K562 (cell line): Measurements from ENCODE around the gene CMSS1. TPM values are rescaled to one million over a fixed set of nuclear protein-coding genes. Genes with fewer than 3 reads are reported as not detected.

ENCODE experiments used
- ADNP ChIP-seq: fragments of 200-800 bp; sonication (Bioruptor generic); IDR thresholded peaks from 2 replicates; pipeline ENCODE4 v1.6.1; 2016; ENCODE audit warnings: missing genetic modification characterization, missing compliant biosample characterization
- DDX20 ChIP-seq: fragments of 450-650 bp; IDR thresholded peaks from 2 replicates; pipeline ENCODE4 v1.6.1; 2016; ENCODE audit warnings: missing genetic modification characterization, low read depth, mild to moderate bottlenecking, missing compliant biosample characterization, moderate library complexity
- HDAC2 ChIP-seq: fragments of 450-650 bp; IDR thresholded peaks from 2 replicates; pipeline ENCODE4 v1.6.1; 2016; ENCODE audit warnings: mild to moderate bottlenecking
- HMG20B ChIP-seq: fragments of 250-450 bp; sonication (Bioruptor Pico); IDR thresholded peaks from 2 replicates; pipeline ENCODE4 v1.5.0; 2021; ENCODE audit warnings: mild to moderate bottlenecking
- MCM2 ChIP-seq: fragments of 450-650 bp; IDR thresholded peaks from 2 replicates; pipeline ENCODE4 v1.6.1; 2017; ENCODE audit warnings: low read depth, mild to moderate bottlenecking
- MYC ChIP-seq, 2 experiments: fragments of 250-450 bp in 1 of 2; sonication (Bioruptor Pico) in 1 of 2; IDR thresholded peaks; 2 replicates each; pipeline versions ENCODE4 v1.5.1 to v1.6.1; 2012 to 2021; ENCODE audit warnings: low read depth in 2 of 2, borderline replicate concordance in 1 of 2, improper control_type of control experiment in 1 of 2, low read length in 1 of 2, mild to moderate bottlenecking in 1 of 2, moderate library complexity in 1 of 2
- MYNN ChIP-seq, 2 experiments: sonication (generic); formaldehyde crosslinking in 1 of 2; IDR thresholded peaks; 2 replicates each; pipeline versions ENCODE4 v1.5.0 to v1.6.1; 2016 to 2020; ENCODE audit warnings: antibody characterized with exemption in 1 of 2, missing genetic modification reagents in 1 of 2
- NFATC3 ChIP-seq: fragments of 450-650 bp; IDR thresholded peaks from 2 replicates; pipeline ENCODE4 v1.6.1; 2017; ENCODE audit warnings: mild to moderate bottlenecking
- PCBP2 ChIP-seq: fragments of 200-400 bp; formaldehyde crosslinking; IDR thresholded peaks from 2 replicates; pipeline ENCODE4 v1.6.1; 2018; ENCODE audit warnings: low read length, low read depth, mild to moderate bottlenecking, moderate library complexity; ENCODE audit not compliant: poor library complexity, severe bottlenecking
- TAF7 ChIP-seq: fragments of 450-650 bp; IDR thresholded peaks from 2 replicates; pipeline ENCODE4 v1.6.1; 2016; ENCODE audit warnings: missing genetic modification characterization, missing compliant biosample characterization
- ZNF224 ChIP-seq: sonication (generic); formaldehyde crosslinking; IDR thresholded peaks from 2 replicates; pipeline ENCODE4 v1.8.0; 2022; ENCODE audit warnings: mild to moderate bottlenecking, missing genetic modification reagents
- ZNF274 ChIP-seq: IDR thresholded peaks from 2 replicates; pipeline ENCODE4 v1.6.1; 2011; ENCODE audit warnings: low read depth, mild to moderate bottlenecking, low read length, moderate library complexity, borderline replicate concordance
- ZNF445 ChIP-seq: fragments of 250-450 bp; sonication (Bioruptor Pico); IDR thresholded peaks from 2 replicates; pipeline ENCODE4 v1.4.0; 2020; ENCODE audit warnings: low read depth, mild to moderate bottlenecking, moderate library complexity
- ZNF766 ChIP-seq: fragments of 200-800 bp; sonication (Bioruptor generic); conservative IDR thresholded peaks from 2 replicates; pipeline ENCODE4 v1.6.1; 2016; ENCODE audit warnings: missing genetic modification characterization, missing compliant biosample characterization
- polyA plus RNA-seq, 8 experiments: library from polyadenylated mRNA; depleted of rRNA in 4 of 8; stranded (reverse) in 5 of 8; unstranded in 3 of 8; fragments of >200 nt; fragmentation: Nextera tagmentation in 2 of 8; fragmentation: Illumina TruSeq in 1 of 8; extraction: Ambion mirVana in 2 of 8; extraction: Trizol in 1 of 8; gene quantifications; 2 replicates each; pipeline versions ENCODE4 v1.2.1 to v1.2.3, GENCODE V29; 2011 to 2014; ENCODE audit warnings: inconsistent platforms in 1 of 8, missing spikeins in 1 of 8
- total RNA-seq, 7 experiments: library from RNA; depleted of rRNA in 6 of 7; stranded (reverse); fragments of >200 nt in 6 of 7; fragmentation: Illumina TruSeq in 2 of 7; extraction: Trizol in 2 of 7; gene quantifications; 2 replicates each; pipeline versions ENCODE4 v1.2.1 to v1.2.3, GENCODE V29; 2011 to 2021; ENCODE audit warnings: low replicate concordance in 1 of 7
- TF ChIP-seq, protein P1 (sequence below): fragments of 250-450 bp; sonication (Bioruptor Pico); IDR thresholded peaks from 2 replicates; pipeline ENCODE4 v1.4.0; 2020; ENCODE audit warnings: mild to moderate bottlenecking, moderate library complexity
- TF ChIP-seq, protein P2 (sequence below), 2 experiments: fragments of 450-650 bp in 1 of 2; sonication (generic) in 1 of 2; formaldehyde crosslinking in 1 of 2; IDR thresholded peaks in 1 of 2; conservative IDR thresholded peaks in 1 of 2; 2 replicates each; pipeline versions ENCODE4 v1.6.1 to v1.8.1; 2016 to 2023; ENCODE audit warnings: mild to moderate bottlenecking in 2 of 2, moderate library complexity in 2 of 2, inconsistent platforms in 1 of 2, missing genetic modification reagents in 1 of 2
- TF ChIP-seq, protein P3 (sequence below): sonication (generic); formaldehyde crosslinking; IDR thresholded peaks from 2 replicates; pipeline ENCODE4 v1.8.0; 2023; ENCODE audit warnings: missing genetic modification reagents, mild to moderate bottlenecking, borderline replicate concordance

Gene CMSS1
- total and polyA plus RNA-seq, 9 of the 15 experiments (the other 6 are each of a cell fraction or from before 2014, with no cell fraction given), result 46.9 to 109 (median 72.3) TPM

DNA sequence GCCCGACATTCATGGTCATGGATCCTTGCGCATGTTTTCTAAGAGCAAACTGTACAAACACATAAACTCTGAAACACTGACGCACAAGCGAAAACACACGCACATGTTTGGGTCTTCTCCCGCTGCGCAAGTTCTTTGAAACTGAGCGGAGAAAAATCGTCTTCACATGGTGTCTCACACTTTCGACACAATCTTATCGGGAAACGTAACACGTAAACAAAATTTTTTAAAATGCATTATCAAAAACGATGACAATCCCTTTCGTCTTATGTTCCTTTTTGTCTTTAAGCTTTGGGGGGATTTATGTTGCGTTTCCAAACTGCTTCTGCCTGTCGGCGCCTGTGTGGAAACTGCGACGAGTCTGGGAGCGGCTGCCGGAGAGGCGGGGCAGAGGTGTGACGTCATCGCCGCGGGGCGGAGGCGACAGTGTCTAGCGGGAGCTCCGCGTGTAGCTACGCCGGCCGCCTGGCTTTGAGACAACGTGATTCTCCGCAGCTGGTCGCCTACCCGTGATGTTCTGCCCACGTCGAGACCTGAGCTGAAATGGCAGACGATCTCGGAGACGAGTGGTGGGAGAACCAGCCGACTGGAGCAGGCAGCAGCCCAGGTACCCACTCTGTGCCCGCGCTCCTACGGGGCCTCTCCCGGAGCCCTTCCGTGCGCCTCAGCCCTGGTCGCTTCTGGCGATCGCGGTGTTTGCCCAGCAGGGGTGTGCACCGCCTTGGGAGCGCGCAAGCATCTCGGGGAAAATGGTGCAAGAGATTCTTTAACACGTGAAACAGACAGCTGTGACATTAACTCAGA, at the start of gene CMSS1 (continued):
- TF ChIP-seq MYC (IDR thresholded peaks at IDR 0.05; ENCODE audit: low read depth, low read length) (peak; percentile 93), MYC (CRISPR knock-in tag; IDR thresholded peaks at IDR 0.05; ENCODE audit: borderline replicate concordance, low read depth) (peak; percentile 87; the same call in 1 of the 2 replicates), HDAC2 (peak; percentile 83), DDX20 (tag) (no peak), HMG20B (no peak), ZNF224 (no peak), ADNP (tag) (no peak), PCBP2 (no peak), ZNF445 (no peak), MYNN (IDR thresholded peaks at IDR 0.05) (no peak), MYNN (CRISPR knock-in tag; IDR thresholded peaks at IDR 0.05) (no peak), NFATC3 (peak; percentile 78; the same call in 1 of the 2 replicates), MCM2 (no peak), TAF7 (tag) (no peak; the same call in 1 of the 2 replicates), ZNF274 (no peak), ZNF766 (CRISPR knock-in tag) (no peak)
- TF ChIP-seq, protein P1, sequence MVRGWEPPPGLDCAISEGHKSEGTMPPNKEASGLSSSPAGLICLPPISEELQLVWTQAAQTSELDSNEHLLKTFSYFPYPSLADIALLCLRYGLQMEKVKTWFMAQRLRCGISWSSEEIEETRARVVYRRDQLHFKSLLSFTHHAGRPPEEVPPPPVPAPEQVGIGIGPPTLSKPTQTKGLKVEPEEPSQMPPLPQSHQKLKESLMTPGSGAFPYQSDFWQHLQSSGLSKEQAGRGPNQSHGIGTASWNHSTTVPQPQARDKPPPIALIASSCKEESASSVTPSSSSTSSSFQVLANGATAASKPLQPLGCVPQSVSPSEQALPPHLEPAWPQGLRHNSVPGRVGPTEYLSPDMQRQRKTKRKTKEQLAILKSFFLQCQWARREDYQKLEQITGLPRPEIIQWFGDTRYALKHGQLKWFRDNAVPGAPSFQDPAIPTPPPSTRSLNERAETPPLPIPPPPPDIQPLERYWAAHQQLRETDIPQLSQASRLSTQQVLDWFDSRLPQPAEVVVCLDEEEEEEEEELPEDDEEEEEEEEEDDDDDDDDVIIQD (CRISPR knock-in tag), result no peak
- TF ChIP-seq, protein P2, sequence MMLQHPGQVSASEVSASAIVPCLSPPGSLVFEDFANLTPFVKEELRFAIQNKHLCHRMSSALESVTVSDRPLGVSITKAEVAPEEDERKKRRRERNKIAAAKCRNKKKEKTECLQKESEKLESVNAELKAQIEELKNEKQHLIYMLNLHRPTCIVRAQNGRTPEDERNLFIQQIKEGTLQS (IDR thresholded peaks at IDR 0.05), result peak; percentile 99
- TF ChIP-seq, protein P2 (CRISPR knock-in tag; conservative IDR thresholded peaks at IDR 0.05), result peak; percentile 75
- TF ChIP-seq, protein P3, sequence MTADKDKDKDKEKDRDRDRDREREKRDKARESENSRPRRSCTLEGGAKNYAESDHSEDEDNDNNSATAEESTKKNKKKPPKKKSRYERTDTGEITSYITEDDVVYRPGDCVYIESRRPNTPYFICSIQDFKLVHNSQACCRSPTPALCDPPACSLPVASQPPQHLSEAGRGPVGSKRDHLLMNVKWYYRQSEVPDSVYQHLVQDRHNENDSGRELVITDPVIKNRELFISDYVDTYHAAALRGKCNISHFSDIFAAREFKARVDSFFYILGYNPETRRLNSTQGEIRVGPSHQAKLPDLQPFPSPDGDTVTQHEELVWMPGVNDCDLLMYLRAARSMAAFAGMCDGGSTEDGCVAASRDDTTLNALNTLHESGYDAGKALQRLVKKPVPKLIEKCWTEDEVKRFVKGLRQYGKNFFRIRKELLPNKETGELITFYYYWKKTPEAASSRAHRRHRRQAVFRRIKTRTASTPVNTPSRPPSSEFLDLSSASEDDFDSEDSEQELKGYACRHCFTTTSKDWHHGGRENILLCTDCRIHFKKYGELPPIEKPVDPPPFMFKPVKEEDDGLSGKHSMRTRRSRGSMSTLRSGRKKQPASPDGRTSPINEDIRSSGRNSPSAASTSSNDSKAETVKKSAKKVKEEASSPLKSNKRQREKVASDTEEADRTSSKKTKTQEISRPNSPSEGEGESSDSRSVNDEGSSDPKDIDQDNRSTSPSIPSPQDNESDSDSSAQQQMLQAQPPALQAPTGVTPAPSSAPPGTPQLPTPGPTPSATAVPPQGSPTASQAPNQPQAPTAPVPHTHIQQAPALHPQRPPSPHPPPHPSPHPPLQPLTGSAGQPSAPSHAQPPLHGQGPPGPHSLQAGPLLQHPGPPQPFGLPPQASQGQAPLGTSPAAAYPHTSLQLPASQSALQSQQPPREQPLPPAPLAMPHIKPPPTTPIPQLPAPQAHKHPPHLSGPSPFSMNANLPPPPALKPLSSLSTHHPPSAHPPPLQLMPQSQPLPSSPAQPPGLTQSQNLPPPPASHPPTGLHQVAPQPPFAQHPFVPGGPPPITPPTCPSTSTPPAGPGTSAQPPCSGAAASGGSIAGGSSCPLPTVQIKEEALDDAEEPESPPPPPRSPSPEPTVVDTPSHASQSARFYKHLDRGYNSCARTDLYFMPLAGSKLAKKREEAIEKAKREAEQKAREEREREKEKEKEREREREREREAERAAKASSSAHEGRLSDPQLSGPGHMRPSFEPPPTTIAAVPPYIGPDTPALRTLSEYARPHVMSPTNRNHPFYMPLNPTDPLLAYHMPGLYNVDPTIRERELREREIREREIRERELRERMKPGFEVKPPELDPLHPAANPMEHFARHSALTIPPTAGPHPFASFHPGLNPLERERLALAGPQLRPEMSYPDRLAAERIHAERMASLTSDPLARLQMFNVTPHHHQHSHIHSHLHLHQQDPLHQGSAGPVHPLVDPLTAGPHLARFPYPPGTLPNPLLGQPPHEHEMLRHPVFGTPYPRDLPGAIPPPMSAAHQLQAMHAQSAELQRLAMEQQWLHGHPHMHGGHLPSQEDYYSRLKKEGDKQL, result no peak
